ENCODE measurements around the gene ABAT.
"Not testable (repeated sequence)": the region's sequence is repeated elsewhere in the genome, so short reads cannot be mapped to it uniquely, and the experiment has no call there.

Gene ABAT

DNA sequence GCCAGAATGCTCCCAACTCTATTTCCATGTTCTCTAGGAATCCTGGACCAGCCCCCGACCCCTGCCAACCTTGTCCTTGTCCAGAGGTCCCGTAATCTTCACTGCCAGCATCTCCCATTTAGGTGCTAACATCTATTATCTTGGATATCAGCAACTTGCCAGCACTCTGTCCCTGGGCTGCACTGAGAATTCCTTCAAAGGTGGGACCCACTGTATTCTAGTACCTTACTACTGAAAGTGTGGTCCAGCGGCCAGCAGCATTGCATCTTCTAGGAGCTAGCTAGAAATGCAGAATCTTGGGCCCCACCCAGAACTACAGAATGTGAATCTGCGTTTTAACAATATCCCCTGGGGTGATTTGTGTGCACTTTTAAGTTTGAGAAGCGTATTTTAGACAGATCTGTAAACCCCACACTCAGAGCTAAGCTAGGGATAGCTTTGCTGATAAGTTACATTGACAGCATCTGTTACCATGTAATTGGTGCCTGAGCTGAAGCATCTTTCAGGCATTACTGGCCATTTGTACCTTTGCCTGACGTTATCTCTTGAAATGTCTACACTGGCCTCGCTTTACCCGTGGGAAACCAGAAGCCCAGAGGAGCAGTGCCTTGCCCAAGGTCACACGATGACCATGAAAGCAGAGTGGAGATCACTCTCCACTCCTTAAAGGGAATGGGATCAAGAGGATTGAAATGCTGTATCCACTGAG lies 8.3 kb downstream of the ABAT start:
- DNase-seq (ENCODE audit: low read depth): no peak

DNA sequence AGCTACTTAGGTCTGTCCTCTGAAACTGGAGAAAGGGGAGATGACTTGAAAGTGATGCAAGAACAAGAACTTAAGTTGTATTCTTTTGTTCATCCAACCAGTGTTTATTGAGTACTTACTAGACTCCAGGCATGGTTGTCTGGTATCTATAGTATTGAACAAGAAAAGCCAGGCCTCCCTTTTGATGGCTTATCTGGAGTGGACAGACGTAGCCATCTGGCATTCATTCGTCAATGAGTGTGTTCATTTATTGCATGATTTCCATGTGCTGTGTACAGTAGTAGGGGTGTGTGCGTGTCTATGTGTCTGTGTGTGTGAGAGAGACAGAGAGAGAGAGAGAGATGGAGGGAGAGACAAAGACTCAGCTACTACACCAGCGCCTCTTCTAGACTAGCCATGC lies 9.2 kb downstream of the ABAT start:
- DNase-seq (ENCODE audit: low read depth): no peak

DNA sequence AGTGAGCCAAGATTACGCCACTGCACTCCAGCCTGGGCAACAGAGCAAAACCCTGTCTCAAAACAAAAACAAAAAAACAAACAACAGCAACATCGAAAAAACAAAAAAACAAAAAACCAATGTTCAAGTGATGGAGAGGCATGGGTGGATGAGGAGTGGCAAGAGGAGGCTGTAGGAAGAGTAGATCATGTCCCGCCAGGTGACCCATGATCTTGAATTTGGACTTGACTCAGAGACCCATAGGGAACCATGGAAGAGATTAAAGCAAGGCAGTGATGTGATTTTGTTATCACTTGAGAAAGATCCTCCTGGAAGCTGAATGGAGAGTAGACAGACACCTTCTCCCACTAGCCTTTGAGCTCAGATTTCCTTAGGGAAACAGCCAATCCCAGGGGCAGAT lies 11.2 kb downstream of the ABAT start:
- no peak for DNase-seq (ENCODE audit: low read depth)

DNA sequence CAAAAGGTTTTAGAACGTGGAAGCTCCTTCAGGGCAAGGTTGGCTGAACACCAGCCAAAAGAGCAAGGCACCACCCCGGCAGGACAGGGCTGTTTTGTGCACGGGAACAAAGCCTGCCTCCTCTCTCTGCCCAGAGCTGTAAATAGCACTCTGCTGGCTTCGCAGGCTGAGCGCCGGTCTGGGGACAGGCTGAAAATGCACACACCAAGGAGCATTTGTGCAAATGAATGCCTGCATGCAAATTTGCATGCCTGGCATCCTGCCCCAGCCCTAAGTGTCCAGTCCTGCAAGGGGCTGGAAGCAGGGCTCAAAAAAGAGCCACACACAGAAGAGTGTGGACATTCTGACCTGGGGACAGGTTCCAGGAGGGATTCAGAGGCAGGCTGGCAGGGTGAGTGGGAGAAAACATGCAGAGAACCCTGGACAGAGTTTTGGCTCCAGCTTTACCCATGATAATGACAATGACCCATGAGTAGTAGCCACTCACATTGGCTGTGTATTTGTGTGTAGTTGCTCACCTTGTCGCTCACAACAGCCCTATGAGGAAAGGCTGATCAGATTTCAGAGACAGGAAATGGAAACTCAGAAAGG lies 11.7 kb downstream of the ABAT start:
- no peak for DNase-seq (ENCODE audit: low read depth)

DNA sequence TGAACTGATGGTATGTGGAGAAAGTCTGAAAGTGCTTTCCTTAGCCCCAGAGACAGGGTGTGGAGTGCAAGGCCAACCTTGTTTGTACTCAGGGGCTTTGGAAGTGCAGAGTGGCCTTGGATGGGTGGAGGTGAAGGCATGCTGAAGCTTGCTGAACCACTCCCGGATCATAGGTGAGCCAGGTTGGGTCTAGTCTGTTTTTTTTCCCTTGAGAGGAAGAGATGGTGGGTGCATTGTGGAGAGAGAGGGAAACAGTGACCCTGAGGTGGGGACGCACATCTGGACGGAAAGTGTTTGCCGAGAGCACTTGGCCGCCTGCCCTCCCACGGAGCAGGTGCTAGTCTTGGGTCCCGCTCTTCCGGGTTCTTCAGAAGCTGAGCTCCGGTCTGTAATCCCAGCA lies 12.5 kb downstream of the ABAT start:
- DNase-seq (ENCODE audit: low read depth): no peak

DNA sequence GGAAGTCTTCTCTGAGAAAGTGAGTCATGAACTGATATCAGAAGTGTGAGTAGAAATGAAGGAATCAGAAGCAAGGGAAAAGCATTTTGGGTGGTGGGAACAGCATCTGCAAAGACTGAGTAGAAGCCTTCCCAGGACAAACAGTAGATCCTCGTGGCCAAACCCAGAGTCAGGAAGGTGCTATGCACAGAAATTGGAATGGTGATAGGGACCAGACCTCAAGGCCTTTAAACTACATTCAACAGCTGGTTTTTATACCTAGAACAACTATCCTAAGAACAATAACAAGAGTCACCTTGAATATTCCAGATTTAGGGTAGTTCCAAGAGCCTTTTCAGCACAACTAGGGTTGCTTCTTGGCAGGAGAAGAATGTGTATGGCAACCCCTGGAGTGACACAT lies 15.3 kb downstream of the ABAT start:
- DNase-seq (ENCODE audit: low read depth): no peak

DNA sequence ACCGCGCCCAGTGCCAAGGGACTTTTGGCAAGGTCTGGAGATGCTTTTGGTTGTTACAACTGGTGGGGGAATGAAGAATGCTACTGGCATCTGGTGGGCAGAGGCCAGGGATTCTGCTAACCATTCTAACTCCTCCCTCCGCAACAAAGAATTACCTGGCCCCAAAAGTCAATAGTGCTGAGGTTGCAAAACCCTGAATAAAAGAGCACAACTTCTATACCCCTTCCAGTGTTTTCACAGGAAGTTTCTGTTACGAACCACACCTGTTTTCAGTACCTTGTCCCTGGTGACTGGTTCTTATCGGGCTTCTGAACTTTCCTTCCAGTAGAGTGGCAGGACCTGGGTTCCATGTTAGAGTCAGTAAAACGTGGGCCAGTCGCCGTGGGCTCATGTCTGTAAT lies 17.3 kb downstream of the ABAT start:
- no peak for DNase-seq (ENCODE audit: low read depth)

DNA sequence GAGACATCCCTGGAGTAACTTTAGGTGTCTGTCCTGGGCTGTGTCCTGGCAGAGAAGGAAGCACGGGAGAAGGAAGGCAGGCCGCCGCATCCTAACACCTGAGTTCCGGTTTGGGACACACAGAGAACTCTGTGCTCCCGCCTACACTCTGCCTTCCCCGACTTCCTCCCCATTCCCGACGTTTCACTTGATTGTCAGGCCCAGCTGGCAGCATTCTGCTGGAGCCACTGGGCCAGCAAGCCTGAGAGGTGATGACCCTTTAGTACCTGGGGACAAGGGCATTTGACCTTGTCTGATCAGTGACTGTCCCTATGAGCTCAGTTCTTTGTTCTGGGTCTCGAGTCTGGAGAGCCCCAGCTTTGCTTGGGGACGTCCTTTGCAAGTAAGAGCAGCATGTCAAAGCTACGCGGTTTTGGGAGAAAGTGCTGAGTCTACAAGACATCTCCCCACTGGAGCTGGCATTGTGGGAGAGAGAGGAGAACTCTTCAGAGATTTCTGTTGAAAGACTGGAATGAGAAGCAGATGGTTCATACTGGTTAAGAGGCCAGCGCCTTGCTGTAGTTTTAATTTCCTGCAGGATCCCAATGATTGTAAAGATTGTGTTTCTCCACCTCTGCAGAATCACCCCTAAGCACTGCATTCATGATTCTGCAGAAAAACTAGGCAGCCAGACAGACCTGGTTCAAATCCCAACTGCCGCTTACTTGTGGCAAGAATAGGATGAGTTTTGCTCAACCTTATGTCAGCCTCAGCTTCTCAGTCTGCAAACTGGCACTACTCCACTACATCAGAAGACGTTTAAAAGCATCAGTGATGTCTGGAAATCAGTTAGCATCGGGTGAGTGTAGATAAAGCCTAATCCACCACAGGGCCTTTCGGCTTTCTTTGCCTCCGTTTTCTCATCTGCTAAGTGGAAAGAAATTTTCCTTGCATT lies 20.6 kb downstream of the ABAT start:
- no peak for DNase-seq (ENCODE audit: low read depth)

DNA sequence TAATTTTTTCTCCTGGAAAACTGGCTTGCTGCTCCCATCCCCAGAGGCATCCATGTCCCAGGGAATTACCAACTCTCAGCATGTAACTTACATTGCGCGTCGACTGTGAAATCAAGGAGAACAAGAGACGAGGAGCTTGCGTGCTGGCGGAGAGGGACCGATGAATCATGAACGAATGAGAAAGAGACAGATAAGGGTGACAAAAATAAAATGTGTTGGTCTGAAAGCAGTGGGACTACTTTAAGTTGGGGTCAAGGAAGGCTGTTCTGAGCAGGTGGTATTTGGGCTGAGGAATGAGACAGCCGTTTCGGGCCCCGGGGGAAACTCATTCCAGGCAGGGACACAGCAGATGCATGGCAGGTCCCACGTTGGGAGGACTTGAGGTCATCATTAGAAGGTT lies 22.5 kb downstream of the ABAT start:
- DNase-seq (ENCODE audit: low read depth): no peak

DNA sequence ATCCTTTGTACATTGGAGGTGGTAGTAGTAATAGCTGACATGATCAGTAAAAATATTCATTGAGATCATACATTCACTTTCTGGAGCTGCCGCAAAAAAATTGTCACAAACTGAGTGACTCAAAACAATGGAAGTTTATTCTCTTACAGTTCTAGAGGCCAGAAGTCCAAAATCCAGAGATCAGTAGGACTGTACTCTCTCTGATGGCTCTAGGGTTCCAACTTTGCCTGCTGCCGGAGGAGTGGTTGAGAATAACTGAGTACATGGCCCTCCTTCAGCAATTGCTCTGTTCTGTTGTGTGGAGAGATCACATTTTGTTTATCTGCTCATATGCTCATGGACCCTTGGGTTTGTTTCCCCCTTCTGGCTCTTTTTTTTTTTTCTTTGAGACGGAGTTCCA lies 23.5 kb downstream of the ABAT start:
- DNase-seq (ENCODE audit: low read depth): no peak

DNA sequence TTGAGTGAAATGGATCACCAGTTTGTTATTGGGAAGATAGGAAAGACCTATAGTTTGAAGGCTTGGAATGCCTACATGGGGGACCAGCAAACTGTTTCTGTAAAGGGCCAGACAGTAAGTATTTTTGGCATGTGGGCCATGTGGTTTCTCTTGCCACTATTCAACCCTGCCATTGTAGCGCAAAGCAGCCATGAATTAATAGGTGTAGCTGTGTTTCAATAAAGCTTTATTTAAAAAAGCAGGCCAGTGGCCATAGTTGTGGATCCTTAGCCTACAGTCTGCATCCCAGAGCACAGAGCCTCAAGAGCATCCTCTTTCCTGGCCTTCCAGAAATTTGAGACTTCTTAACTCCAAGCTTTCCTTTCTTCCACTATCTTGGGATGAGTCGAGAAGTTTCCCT lies 29.3 kb downstream of the ABAT start:
- no peak for DNase-seq (ENCODE audit: low read depth)

DNA sequence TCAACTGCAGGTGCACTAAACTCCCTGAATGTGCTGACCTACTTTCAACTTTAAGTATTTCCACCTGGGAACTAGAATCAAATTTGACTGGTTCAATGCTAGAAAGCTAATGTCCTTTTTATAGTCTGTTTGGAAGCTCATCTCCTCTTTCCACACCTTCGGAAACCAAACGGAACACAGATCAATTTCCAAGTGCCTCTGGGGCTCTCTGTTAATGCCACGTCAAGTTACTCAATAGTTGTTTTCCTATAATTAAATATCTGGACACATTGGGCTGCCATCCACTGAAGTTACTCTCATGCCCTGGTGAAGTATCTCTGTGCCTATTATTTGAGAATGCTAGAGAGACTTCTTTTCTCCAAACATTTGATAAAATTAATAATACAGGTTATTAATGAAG lies 29.7 kb downstream of the ABAT start:
- no peak for DNase-seq (ENCODE audit: low read depth)

DNA sequence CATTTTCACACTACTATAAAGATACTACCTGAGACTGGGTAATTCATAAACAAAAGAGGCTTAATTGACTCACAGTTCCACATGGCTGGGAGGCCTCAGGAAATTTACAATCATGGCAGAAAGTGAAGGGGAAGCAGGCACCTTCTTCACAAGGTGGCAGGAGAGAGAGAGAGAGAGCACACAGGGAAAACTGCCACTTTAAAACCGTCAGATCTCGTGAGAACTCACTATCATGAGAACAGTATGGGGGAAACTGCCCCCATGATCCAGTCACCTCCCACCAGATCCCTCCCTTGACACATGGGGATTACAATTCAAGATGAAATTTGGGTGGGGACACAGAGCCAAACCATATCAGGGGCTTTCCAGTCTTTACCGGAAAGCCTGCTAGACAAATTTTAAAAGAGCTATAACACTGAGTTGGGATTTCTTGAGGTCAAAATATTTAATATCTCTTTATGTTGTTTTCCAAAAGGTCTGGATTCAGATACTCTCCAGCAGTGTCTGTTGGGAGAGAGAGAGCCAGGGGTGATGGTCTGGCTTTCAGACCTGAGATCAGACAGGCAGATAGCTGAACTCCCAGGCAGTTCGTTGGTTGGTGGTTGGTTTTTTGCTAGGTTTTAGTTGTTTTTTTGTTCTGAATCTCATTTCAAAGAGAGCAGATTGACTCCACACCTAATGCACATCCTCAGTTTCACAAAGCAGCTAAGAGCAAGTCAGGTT lies 30.8 kb downstream of the ABAT start:
- not testable (repeated sequence) for DNase-seq (ENCODE audit: low read depth)

DNA sequence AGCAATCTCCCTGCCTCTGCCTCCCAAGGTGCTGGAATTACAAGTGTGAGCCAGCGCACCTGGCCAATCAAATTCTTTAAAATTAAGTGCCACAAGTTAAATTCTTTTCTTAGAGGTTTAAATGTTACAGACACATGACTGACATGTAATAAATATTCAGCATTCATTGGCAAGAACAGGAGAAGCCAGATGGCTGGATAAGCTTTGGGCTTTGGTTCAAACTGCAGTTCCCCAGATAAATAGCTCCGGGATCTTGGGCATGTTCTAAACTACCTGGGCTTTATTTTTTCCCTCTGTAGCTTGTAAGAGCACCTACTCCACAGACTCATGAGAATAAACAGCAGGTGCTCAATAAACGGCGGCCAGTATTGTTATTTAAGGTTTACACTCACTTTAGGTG lies 34.1 kb downstream of the ABAT start:
- DNase-seq (ENCODE audit: low read depth): no peak

DNA sequence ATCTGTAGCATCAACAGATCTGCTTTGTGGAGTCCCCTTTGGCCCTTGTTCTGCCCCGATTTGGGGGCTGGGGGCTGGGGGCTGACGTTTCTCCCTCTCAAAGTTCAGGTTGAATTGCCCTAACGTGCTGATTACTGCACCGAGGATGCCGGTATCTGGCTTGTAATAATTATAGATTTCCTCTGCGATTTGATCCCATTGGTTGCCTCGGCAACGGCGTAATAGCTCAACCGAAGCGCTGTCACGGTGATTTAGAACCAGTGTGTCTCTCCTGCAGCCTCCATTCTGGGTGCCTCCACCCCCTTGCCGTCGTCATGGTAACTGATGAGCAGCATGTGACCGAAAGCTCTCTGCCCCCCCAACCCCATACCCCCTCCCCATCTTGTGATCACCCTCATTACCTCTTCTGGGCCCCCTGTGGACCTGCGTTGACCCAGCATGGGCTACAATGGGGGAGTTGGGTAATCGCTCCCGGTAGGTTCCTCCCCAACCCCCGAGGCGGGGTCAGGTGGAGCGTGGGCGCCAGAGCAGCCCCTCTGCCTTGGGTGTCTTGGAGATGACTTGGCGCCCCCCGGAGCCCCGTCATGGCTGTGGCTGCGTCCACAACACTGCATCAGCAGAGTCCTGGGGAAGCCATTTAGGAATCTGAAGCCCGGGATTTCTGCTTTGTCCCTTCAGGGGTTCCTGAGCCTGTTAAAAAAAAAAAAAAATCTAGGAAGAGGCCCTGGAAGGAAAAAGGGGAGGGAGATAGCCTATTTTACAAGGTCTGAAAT lies 38.4 kb downstream of the ABAT start:
- DNase-seq (ENCODE audit: low read depth): no peak

DNA sequence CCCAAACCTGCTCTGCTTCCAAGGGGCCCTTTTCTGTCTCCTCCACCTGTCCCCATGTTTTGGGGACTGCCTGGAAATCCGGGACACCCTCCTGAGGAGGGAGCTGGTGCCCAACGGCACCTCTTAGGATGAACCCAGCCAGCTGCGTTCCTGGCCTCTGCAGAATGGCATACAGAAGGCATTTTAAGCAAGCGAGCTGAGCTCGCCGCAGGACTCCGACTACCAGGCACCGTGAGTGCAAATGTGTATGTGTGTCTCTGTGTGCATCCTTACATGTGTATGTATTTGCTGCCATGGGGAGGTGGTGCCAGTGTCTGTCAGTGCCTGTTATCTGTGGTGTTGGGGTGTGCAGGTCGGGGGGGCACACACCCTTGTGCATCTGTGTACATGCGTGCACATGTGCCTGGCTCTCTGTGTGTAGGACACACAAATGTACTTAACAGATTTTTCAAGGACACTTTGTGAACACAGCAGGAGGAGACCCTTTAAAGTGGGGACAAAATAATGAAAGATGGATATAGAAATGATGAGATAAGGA lies 39.3 kb downstream of the ABAT start:
- no peak for DNase-seq (ENCODE audit: low read depth)

DNA sequence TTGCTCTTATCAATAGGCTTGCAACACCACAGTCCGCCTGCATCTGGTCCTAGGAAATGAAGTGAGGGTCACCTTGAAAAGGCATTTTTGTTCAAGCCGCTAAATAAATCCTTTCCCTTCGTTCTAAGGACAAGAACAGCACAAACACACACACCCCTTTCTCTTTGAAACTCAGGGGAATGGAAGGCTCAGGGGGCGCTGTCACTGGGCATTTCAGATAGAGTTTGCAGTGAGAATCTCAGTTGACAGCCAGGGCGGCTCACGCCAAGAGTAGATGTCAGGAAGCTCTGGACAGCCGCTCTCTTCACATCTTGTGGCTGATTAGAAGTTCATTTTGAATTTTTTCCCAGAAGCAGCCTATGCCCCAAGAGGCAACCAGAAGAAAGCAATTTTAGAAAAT lies 39.8 kb downstream of the ABAT start:
- no peak for DNase-seq (ENCODE audit: low read depth)

DNA sequence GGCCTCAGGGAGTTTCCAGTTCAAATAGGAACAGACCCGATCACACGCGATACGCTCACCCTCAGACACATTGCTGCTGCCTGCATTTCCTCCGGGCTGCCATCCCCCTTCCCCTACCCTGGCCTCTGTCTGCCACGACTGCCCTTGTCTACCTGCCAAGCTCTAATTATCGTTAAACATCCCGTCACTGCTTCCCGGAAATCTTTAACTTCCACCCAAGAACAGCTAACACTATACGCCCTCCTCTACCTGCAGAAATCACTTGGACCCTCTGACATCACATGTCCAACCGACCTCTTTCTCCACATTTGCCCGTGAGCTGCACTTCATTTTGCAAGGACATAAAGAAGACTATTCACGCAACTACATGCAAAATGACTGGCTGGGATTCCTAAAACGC lies 40.4 kb downstream of the ABAT start:
- no peak for DNase-seq (ENCODE audit: low read depth)

DNA sequence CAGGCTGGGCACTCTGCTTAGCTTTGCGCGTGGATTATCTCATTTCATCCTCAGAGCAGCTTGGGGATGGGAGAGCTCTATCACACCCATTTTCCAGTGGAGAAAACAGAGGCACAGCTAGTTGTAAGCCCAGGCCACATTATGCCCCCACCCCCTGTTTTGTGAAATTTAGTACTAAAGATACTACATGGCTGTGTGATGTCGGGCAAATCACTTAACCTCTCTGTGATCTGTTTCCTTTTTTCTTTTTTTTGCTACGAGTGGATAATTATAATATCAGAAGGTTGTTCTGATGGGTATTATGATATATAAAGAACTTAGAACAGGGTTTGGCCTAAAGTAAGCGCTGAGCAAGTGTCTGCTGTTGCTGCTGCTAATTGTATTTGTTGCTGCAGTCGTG lies 41.6 kb downstream of the ABAT start:
- DNase-seq (ENCODE audit: low read depth): no peak

DNA sequence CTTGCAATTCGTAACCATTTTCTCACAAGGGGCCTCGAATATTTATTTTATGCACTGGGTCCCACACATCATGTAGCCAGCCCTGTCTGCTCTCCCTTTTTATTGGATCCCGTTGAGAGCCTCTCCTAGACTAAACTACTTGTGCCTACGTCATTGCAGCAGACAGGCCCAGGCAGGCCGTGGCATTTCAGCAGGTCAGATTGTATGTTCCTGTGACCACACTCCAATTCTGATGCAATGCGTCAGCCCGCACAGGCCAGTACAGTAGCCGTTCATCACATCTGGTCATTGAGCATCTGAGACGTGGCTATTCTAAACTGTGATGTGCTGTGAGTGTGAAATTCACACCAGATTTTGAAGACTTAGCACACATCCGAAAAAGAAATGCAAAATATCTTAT lies 42.2 kb downstream of the ABAT start:
- DNase-seq (ENCODE audit: low read depth): no peak

DNA sequence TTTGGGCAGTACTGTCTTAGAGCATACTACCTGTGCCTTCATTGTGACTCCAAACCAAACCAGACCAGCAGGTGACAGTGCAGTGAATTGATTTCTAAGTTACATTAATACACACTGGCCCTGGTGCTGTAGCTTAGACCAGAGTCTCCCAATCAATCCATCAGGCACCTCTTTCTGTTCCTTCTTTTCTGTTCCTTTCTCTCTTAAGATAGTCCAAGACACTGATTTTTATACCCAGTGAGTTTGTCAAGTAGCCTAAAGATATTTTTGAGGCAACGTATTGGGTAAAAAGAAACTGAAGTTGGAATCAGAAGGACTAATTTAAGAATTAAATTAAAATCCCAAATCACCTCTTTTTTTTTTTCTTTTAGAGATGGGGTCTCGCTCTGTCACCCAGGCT lies 43.1 kb downstream of the ABAT start:
- no peak for DNase-seq (ENCODE audit: low read depth)
